VCaP (cell line): ENCODE data around the gene MEN1.

ENCODE experiments used
- H3K27ac ChIP-seq: fragments of 450-650 bp; 2 replicates; pipeline ENCODE4 v1.5.1; 2017
- CTCF ChIP-seq: fragments of 450-650 bp; conservative IDR thresholded peaks from 2 replicates; pipeline ENCODE4 v1.5.1; 2017; ENCODE audit warnings: mild to moderate bottlenecking, moderate library complexity

MEN1 gene

DNA sequence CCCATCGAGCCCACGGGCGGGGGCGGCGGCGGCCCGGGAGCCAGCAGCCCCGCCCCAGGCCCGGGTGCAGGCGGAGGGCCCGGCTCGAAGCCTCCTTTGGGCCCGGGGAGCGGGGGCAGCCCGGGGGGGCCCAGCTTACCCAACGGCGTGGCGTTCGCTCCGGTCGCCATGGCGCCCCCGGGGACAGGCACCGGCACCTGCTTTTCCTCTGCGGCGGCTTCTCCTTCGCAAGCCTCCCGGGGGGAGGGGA is 32.2 kb downstream of the MEN1 start:
- no peak for TF ChIP-seq CTCF
- H3K27ac ChIP-seq, result peak overlapping the region; percentile 100

DNA sequence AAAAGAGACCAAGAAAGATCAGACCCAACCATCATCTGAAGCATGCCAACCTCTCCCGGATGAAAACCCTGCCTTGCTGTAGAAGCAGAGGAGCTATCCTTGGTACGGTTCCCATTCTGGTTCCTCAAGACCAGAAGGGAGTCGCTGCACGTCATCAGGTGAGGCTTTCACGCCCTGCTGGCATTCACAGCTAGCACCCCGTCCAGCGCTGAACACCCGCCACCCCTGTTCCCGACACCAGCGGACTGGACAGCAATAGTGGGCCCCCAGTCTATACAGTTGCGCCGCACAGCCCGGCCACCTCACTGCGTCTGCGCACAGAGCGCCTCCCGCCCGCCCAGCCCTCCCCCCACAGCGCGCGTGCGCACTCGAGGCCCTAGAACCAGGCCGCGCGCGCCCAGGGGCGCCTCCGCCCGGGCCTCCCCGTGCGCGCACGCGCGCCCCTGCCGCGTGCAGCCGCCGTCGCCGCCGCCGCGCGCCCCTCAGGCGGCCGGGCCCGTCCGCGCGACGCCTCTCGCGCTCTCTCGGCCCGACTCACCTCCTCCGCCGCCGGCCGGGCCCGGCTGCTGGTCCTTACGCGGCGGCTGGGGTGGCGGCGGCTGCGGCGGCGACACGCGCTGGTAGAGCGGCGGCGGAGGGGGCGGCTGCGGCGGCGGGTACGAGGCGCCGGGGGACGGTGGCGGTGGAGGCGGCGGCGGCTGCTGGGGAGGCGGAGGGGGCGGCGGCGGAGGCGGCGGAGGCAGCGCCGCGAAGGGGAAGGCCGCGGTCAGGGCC is 32.7 kb downstream of the MEN1 start:
- peak overlapping the region; percentile 100 for H3K27ac ChIP-seq
- TF ChIP-seq CTCF, result no peak

DNA sequence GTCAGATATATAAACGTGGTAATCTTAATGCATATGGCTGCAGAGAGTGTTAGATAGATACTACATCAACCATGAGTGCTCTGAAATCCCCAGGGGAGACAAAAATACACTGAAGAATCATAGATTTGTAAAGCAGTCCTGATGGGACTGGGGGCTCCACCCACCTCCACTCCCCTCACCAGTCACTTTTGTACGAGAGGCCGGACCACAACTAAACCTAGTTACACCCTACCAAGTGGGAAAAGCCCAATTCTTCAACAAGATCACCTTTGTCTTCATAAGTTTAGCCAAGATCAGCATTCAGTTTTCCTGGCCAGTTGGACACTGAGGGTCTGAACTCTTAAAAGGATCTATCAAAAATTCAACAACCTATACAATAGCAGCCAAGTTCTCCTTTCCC is 33.5 kb downstream of the MEN1 start:
- TF ChIP-seq CTCF, result no peak
- peak overlapping the region; percentile 100 for H3K27ac ChIP-seq

GRCh38 chr11:64776425-64776824 is 33.9 kb downstream of the MEN1 start:
- peak overlapping the region; percentile 100; the same call in 1 of the 2 replicates for H3K27ac ChIP-seq
- TF ChIP-seq CTCF, result no peak

- H3K27ac ChIP-seq, result no peak overlapping the region
- no peak for TF ChIP-seq CTCF
Measured at GRCh38 chr11:64774144-64774543, 36.2 kb downstream of the MEN1 start.

DNA sequence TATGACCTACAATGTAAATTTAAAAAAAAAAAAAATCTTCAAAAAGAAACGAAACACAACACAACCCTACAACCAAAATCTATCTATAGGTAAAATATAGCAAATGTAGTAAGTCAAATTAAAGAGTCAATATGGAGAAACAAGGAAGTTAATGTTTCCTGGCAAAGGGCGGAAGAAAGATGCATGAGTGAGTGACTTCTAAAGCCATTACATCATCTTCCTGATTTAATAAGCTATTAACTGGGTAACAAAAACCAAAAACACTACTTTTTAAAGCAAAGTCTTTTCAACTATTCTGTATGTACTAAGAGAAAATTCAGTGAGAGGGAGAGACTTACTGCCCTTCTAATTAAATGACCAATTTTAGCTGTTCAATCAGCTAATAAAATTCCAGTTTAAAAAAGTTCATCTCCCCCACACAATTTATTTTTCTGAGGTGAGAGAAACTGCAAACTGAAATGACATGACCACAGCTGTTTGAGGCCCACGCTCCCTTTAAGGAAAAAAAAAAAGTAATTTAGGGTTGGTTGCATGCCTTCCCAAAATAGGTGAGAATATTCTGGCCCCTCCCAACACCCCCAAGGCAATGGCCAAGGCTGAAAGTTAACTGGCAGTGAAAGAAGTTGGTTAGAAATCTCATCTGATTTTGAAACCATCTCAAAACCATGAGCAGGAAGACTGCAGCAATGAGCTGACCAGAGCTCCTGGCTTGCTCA is 37.9 kb downstream of the MEN1 start:
- no peak overlapping the region for H3K27ac ChIP-seq
- no peak for TF ChIP-seq CTCF

GRCh38 chr11:64771861-64772260 is 38.5 kb downstream of the MEN1 start:
- no peak for TF ChIP-seq CTCF
- no peak overlapping the region for H3K27ac ChIP-seq
